K562 (cell line): ENCODE results near the gene ARHGAP29. TPM values are rescaled to one million over a fixed set of nuclear protein-coding genes. Genes with fewer than 3 reads are reported as not detected.

ENCODE experiments used
- ATAC-seq: fragments of 200-7000 bp; cut with Tn5 transposase; 3 replicates; pipeline ENCODE4 v1.9.1; 2020; ENCODE audit warnings: moderate library complexity
- BruUV-seq: library from RNA; stranded (reverse); fragments of 400-500 nt; replicated peaks from 2 replicates; lab custom pipeline; 2021; lab: Mats Ljungman, UMichigan
- CTCF ChIA-PET: fragments of 300-600 bp; formaldehyde crosslinking; extraction: SDS; loops from one replicate; lab custom pipeline; 2021; ENCODE audit warnings: low intra/inter-chr PET ratio; lab: Yijun Ruan, JAX
- POLR2A ChIA-PET: fragments of 300-600, 350-650 bp; sonication (Branson Sonifier 250); formaldehyde crosslinking; extraction: SDS; loops from one replicate; lab custom pipeline; 2021; ENCODE audit warnings: antibody characterized with exemption, inconsistent platforms; lab: Yijun Ruan, JAX
- DNase-seq, 4 experiments: peaks; one replicate each; pipeline versions ENCODE4 v3.0.0 to v3.0.0-alpha.2; 2011 to 2018; ENCODE audit warnings: low spot score in 3 of 4, mixed read lengths in 3 of 4; ENCODE audit errors: extremely low read depth in 1 of 4
- FAIRE-seq: peaks from 2 replicates; lab custom pipeline; 2011; peaks lifted over from hg19 to GRCh38; lab: Jason Lieb, UNC
- H2AFZ ChIP-seq: 2 replicates; pipeline ENCODE4 v1.6.0; 2011; ENCODE audit warnings: low read depth, low read length, control low read depth, inconsistent platforms
- H3K27ac ChIP-seq: fragments of 200-600 bp; 3 replicates; pipeline ENCODE4 v1.8.0; 2011; ENCODE audit warnings: low read depth, mild to moderate bottlenecking, control low read depth, inconsistent platforms, low read length, moderate library complexity, mixed read lengths; ENCODE audit errors: extremely low read depth
- H3K27me3 ChIP-seq, 2 experiments: fragments of 300-600 bp in 1 of 2; 2 replicates in 1 of 2; 3 replicates in 1 of 2; pipeline versions ENCODE4 v1.6.0 to v1.8.0; 2011; ENCODE audit warnings: inconsistent platforms in 2 of 2, low read length in 2 of 2, mild to moderate bottlenecking in 1 of 2, mixed read lengths in 1 of 2, moderate library complexity in 1 of 2; ENCODE audit not compliant: control insufficient read depth in 2 of 2, insufficient read depth in 2 of 2
- H3K36me3 ChIP-seq: fragments of 300-600 bp; 3 replicates; pipeline ENCODE4 v1.8.0; 2011; ENCODE audit warnings: mild to moderate bottlenecking, low read length, inconsistent platforms; ENCODE audit not compliant: control insufficient read depth, insufficient read depth
- H3K4me1 ChIP-seq, 2 experiments: fragments of 200-600 bp in 1 of 2; replicated peaks in 1 of 2; 2 replicates in 1 of 2; 3 replicates in 1 of 2; pipeline versions ENCODE4 v1.5.1 to v1.8.0; 2011; ENCODE audit warnings: inconsistent platforms in 2 of 2, low read length in 2 of 2, mild to moderate bottlenecking in 1 of 2, mixed read lengths in 1 of 2, moderate library complexity in 1 of 2; ENCODE audit not compliant: control insufficient read depth in 2 of 2, insufficient read depth in 2 of 2
- H3K4me2 ChIP-seq: 2 replicates; pipeline ENCODE4 v1.6.1; 2011; ENCODE audit warnings: low read length, control low read depth, inconsistent platforms, mixed read lengths; ENCODE audit not compliant: insufficient read depth
- H3K4me3 ChIP-seq: fragments of 200-600 bp; sonication (generic), shearing (Covaris generic); 2 replicates; pipeline ENCODE4 v1.5.1; 2016; ENCODE audit warnings: control low read depth, inconsistent platforms
- H3K79me2 ChIP-seq: fragments of 200-600 bp; 3 replicates; pipeline ENCODE4 v1.8.0; 2011; ENCODE audit warnings: low read length, inconsistent platforms; ENCODE audit not compliant: control insufficient read depth, insufficient read depth
- H3K9ac ChIP-seq, 2 experiments: 2 replicates each; pipeline versions ENCODE4 v1.6.0 to v1.6.1; 2011; ENCODE audit warnings: low read depth in 2 of 2, low read length in 2 of 2, control low read depth in 1 of 2, inconsistent platforms in 1 of 2, mild to moderate bottlenecking in 1 of 2, mixed read lengths in 1 of 2; ENCODE audit not compliant: insufficient read depth in 1 of 2
- H3K9me1 ChIP-seq: one replicate; pipeline ENCODE4 v1.6.0; 2011; ENCODE audit warnings: inconsistent platforms, mild to moderate bottlenecking, low read length, moderate library complexity; ENCODE audit not compliant: control insufficient read depth, insufficient read depth
- H3K9me3 ChIP-seq: replicated peaks from 2 replicates; pipeline ENCODE4 v1.5.1; 2011; ENCODE audit warnings: low read depth, low read length, inconsistent platforms; ENCODE audit not compliant: control insufficient read depth, insufficient read depth
- H4K20me1 ChIP-seq: replicated peaks from 2 replicates; pipeline ENCODE4 v1.6.1; 2011; ENCODE audit warnings: low read length, inconsistent platforms, mixed read lengths; ENCODE audit not compliant: control insufficient read depth, insufficient read depth
- CTBP1 ChIP-seq: fragments of 450-650 bp; IDR thresholded peaks from 2 replicates; pipeline ENCODE4 v1.6.1; 2016; ENCODE audit warnings: borderline replicate concordance
- FOXA1 ChIP-seq: fragments of 450-650 bp; IDR thresholded peaks from 2 replicates; pipeline ENCODE4 v1.6.1; 2016; ENCODE audit warnings: mild to moderate bottlenecking, borderline replicate concordance
- MYC ChIP-seq, 2 experiments: fragments of 250-450 bp in 1 of 2; sonication (Bioruptor Pico) in 1 of 2; IDR thresholded peaks; 2 replicates each; pipeline versions ENCODE4 v1.5.1 to v1.6.1; 2012 to 2021; ENCODE audit warnings: low read depth in 2 of 2, borderline replicate concordance in 1 of 2, improper control_type of control experiment in 1 of 2, low read length in 1 of 2, mild to moderate bottlenecking in 1 of 2, moderate library complexity in 1 of 2
- NR0B1 ChIP-seq: fragments of 450-650 bp; IDR thresholded peaks from one replicate; pipeline ENCODE4 v1.6.1; 2018; ENCODE audit warnings: mild to moderate bottlenecking, moderate library complexity; ENCODE audit not compliant: partially characterized antibody
- RAD21 ChIP-seq, 2 experiments: fragments of 250-450 bp in 1 of 2; fragments of 450-650 bp in 1 of 2; sonication (Bioruptor Pico) in 1 of 2; formaldehyde crosslinking in 1 of 2; IDR thresholded peaks in 1 of 2; conservative IDR thresholded peaks in 1 of 2; 2 replicates each; pipeline versions ENCODE4 v1.4.0 to v1.8.0; 2020 to 2022; ENCODE audit warnings: mild to moderate bottlenecking in 2 of 2, moderate library complexity in 1 of 2
- RNF219 ChIP-seq: fragments of 250-450 bp; sonication (Bioruptor Pico); IDR thresholded peaks from 2 replicates; pipeline ENCODE4 v1.5.0; 2022; ENCODE audit warnings: mild to moderate bottlenecking
- SIN3A ChIP-seq, 2 experiments: fragments of 150-350 bp in 1 of 2; IDR thresholded peaks; 2 replicates each; pipeline ENCODE4 v1.6.1; 2011 to 2016; ENCODE audit warnings: borderline replicate concordance in 2 of 2, low read depth in 2 of 2, low read length in 2 of 2, mild to moderate bottlenecking in 2 of 2, moderate library complexity in 2 of 2; ENCODE audit not compliant: control insufficient read depth in 1 of 2
- TAL1 ChIP-seq: fragments of 450-650 bp; IDR thresholded peaks from 2 replicates; pipeline ENCODE4 v1.6.1; 2016; ENCODE audit warnings: mild to moderate bottlenecking
- ZNF583 ChIP-seq: fragments of 250-450 bp; sonication (Bioruptor Pico); IDR thresholded peaks from 2 replicates; pipeline ENCODE4 v1.4.0; 2020
- WGBS: fragments of 100-300 bp; shearing (Covaris generic); methylation state at CpG from one replicate; pipeline ENCODE4 v1.1.6; 2016; ENCODE audit warnings: low coverage, mixed read lengths; ENCODE audit not compliant: insufficient coverage; ENCODE audit errors: missing lambda C conversion rate; 5-methylcytosine and 5-hydroxymethylcytosine counted together
- in situ Hi-C: fragments of 300-500 bp; cut with MboI; formaldehyde crosslinking; loops from 4 replicates; pipeline ENCODE4 v1.15.0; 2018; ENCODE audit warnings: inconsistent platforms, mixed read lengths
- intact Hi-C: fragments of 100-400 bp; cut with micrococcal nuclease; formaldehyde crosslinking; loops from 2 replicates; pipeline ENCODE4 v1.14.2; 2022
- polyA plus RNA-seq, 8 experiments: library from polyadenylated mRNA; depleted of rRNA in 4 of 8; stranded (reverse) in 5 of 8; unstranded in 3 of 8; fragments of >200 nt; fragmentation: Nextera tagmentation in 2 of 8; fragmentation: Illumina TruSeq in 1 of 8; extraction: Ambion mirVana in 2 of 8; extraction: Trizol in 1 of 8; gene quantifications; 2 replicates each; pipeline versions ENCODE4 v1.2.1 to v1.2.3, GENCODE V29; 2011 to 2014; ENCODE audit warnings: inconsistent platforms in 1 of 8, missing spikeins in 1 of 8
- total RNA-seq, 7 experiments: library from RNA; depleted of rRNA in 6 of 7; stranded (reverse); fragments of >200 nt in 6 of 7; fragmentation: Illumina TruSeq in 2 of 7; extraction: Trizol in 2 of 7; gene quantifications; 2 replicates each; pipeline versions ENCODE4 v1.2.1 to v1.2.3, GENCODE V29; 2011 to 2021; ENCODE audit warnings: low replicate concordance in 1 of 7
- TF ChIP-seq, protein P1 (sequence below): fragments of 450-650 bp; IDR thresholded peaks from 2 replicates; pipeline ENCODE4 v1.6.1; 2016; ENCODE audit warnings: low read depth

The ARHGAP29 gene
- total and polyA plus RNA-seq, 9 of the 15 experiments (the other 6 are each of a cell fraction or from before 2014, with no cell fraction given): under 0.01 to 0.13 (median 0.02) TPM; not detected in 5

GRCh38 chr1:94124538-94124937 lies 112.8 kb downstream of the ARHGAP29 start:
- no peaks in the 10 kb centered on the region; a peak in 1 of 5 replicates for H3K27me3 ChIP-seq
- FAIRE-seq (no peak), DNase-seq (no peak), ATAC-seq (no peak)
- no peak overlapping the region for H3K4me3 ChIP-seq
- intact Hi-C loops: no loop called here
- no peaks in the 10 kb centered on the region for H3K9me1 ChIP-seq
- CTCF ChIA-PET: no interaction called here
- no peak overlapping the region for H2AFZ ChIP-seq
- 0% methylated on average over 1 of the region's 1 CpG for WGBS
- no peak overlapping the region for H3K27ac ChIP-seq
- no peaks in the 10 kb centered on the region for H3K36me3 ChIP-seq
- no peak for TF ChIP-seq NR0B1
- no peak for TF ChIP-seq CTBP1
- TF ChIP-seq FOXA1: no peak
- no peak for TF ChIP-seq RAD21 (CRISPR knock-in tag; conservative IDR thresholded peaks at IDR 0.05 in 1 of 2, IDR thresholded peaks at IDR 0.05 in 1 of 2)
- TF ChIP-seq ZNF583 (CRISPR knock-in tag): no peak
- no peak for TF ChIP-seq MYC (IDR thresholded peaks at IDR 0.05; ENCODE audit: low read depth, low read length)
- no peak for TF ChIP-seq MYC (CRISPR knock-in tag; IDR thresholded peaks at IDR 0.05; ENCODE audit: borderline replicate concordance, low read depth)
- no peak for TF ChIP-seq RNF219 (CRISPR knock-in tag)
- TF ChIP-seq TAL1: no peak
- TF ChIP-seq, protein P1, sequence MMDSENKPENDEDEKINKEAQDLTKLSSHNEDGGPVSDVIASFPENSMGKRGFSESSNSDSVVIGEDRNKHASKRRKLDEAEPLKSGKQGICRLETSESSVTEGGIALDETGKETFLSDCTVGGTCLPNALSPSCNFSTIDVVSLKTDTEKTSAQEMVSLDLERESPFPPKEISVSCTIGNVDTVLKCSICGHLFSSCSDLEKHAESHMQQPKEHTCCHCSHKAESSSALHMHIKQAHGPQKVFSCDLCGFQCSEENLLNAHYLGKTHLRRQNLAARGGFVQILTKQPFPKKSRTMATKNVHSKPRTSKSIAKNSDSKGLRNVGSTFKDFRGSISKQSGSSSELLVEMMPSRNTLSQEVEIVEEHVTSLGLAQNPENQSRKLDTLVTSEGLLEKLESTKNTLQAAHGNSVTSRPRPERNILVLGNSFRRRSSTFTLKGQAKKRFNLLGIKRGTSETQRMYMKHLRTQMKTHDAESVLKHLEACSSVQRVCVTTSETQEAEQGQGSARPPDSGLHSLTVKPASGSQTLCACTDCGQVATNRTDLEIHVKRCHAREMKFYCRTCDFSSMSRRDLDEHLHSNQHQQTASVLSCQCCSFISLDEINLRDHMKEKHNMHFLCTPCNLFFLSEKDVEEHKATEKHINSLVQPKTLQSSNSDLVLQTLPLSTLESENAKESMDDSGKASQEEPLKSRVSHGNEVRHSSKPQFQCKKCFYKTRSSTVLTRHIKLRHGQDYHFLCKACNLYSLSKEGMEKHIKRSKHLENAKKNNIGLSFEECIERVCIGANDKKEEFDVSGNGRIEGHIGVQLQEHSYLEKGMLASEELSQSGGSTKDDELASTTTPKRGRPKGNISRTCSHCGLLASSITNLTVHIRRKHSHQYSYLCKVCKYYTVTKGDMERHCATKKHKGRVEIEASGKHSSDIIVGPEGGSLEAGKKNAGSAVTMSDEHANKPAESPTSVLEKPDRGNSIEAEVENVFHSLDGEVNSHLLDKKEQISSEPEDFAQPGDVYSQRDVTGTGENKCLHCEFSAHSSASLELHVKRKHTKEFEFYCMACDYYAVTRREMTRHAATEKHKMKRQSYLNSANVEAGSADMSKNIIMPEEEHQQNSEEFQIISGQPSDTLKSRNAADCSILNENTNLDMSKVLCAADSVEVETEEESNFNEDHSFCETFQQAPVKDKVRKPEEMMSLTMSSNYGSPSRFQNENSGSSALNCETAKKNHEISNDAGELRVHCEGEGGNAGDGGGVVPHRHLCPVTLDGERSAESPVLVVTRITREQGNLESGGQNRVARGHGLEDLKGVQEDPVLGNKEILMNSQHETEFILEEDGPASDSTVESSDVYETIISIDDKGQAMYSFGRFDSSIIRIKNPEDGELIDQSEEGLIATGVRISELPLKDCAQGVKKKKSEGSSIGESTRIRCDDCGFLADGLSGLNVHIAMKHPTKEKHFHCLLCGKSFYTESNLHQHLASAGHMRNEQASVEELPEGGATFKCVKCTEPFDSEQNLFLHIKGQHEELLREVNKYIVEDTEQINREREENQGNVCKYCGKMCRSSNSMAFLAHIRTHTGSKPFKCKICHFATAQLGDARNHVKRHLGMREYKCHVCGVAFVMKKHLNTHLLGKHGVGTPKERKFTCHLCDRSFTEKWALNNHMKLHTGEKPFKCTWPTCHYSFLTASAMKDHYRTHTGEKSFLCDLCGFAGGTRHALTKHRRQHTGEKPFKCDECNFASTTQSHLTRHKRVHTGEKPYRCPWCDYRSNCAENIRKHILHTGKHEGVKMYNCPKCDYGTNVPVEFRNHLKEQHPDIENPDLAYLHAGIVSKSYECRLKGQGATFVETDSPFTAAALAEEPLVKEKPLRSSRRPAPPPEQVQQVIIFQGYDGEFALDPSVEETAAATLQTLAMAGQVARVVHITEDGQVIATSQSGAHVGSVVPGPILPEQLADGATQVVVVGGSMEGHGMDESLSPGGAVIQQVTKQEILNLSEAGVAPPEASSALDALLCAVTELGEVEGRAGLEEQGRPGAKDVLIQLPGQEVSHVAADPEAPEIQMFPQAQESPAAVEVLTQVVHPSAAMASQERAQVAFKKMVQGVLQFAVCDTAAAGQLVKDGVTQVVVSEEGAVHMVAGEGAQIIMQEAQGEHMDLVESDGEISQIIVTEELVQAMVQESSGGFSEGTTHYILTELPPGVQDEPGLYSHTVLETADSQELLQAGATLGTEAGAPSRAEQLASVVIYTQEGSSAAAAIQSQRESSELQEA: no peak
- no peak for TF ChIP-seq SIN3A (IDR thresholded peaks at IDR 0.05; ENCODE audit: borderline replicate concordance in 2 of 2, control insufficient read depth in 1 of 2, low read depth in 2 of 2, low read length in 2 of 2)
- POLR2A ChIA-PET: no interaction called here
- in situ Hi-C loops: no loop called here
- H3K4me2 ChIP-seq: no peak overlapping the region
- BruUV-seq: no TSS peak
- no peaks in the 10 kb centered on the region for H3K79me2 ChIP-seq
- H4K20me1 ChIP-seq: 0 out of 2 replicates have a peak, but pooled peaks cover 3% of the 10 kb centered on the region
- H3K9me3 ChIP-seq: no peaks in the 10 kb centered on the region
- H3K9ac ChIP-seq: no peak overlapping the region
- no peaks in the 10 kb centered on the region for H3K4me1 ChIP-seq
